Neutrophil (primary cell): Measurements from ENCODE around the gene C11orf68.
A peak's percentile ranks its signal among the peaks of the same experiment; 100 is the strongest.

Source experiments
- H3K27ac ChIP-seq: fragments of 200-600 bp; sonication (generic); 2 replicates; pipeline ENCODE4 v1.5.1; 2016; ENCODE audit warnings: mild to moderate bottlenecking, moderate library complexity
- H3K27me3 ChIP-seq: fragments of 200-600 bp; sonication (generic); 2 replicates; pipeline ENCODE4 v1.6.0; 2016; ENCODE audit warnings: mild to moderate bottlenecking
- H3K36me3 ChIP-seq: fragments of 200-600 bp; sonication (generic); 2 replicates; pipeline ENCODE4 v1.5.1; 2017
- H3K4me1 ChIP-seq, 2 experiments: fragments of 200-600 bp in 1 of 2; sonication (generic) in 1 of 2; 1 replicate in 1 of 2; 2 replicates in 1 of 2; pipeline versions ENCODE4 v1.5.1 to v1.6.1; 2013 to 2016; ENCODE audit warnings: low read depth in 1 of 2, low read length in 1 of 2, mild to moderate bottlenecking in 1 of 2, moderate library complexity in 1 of 2; ENCODE audit not compliant: control insufficient read depth in 1 of 2, insufficient read depth in 1 of 2
- H3K4me3 ChIP-seq, 2 experiments: fragments of 200-600 bp in 1 of 2; sonication (generic) in 1 of 2; 1 replicate in 1 of 2; 2 replicates in 1 of 2; pipeline ENCODE4 v1.5.1; 2013 to 2016; ENCODE audit warnings: low read depth in 1 of 2, low read length in 1 of 2, mild to moderate bottlenecking in 1 of 2, moderate library complexity in 1 of 2
- H3K9me3 ChIP-seq: fragments of 200-600 bp; sonication (generic); 2 replicates; pipeline ENCODE4 v1.5.1; 2016
- CTCF ChIP-seq: fragments of 200-600 bp; sonication (generic); IDR thresholded peaks from 2 replicates; pipeline ENCODE4 v1.5.1; 2016; ENCODE audit warnings: antibody characterized with exemption

Gene C11orf68

GRCh38 chr11:65917077-65917433 lies 1.8 kb downstream of the C11orf68 start:
- peaks cover 48 to 57% of the 10 kb centered on the region in 2 experiments for H3K4me1 ChIP-seq
- peaks cover 14% of the 10 kb centered on the region for H3K36me3 ChIP-seq
- no peak for TF ChIP-seq CTCF
- no peak overlapping the region for H3K4me3 ChIP-seq
- no peak overlapping the region for H3K27ac ChIP-seq
- no peaks in the 10 kb centered on the region for H3K27me3 ChIP-seq
- no peaks in the 10 kb centered on the region for H3K9me3 ChIP-seq

GRCh38 chr11:65916391-65916790 lies 2.5 kb downstream of the C11orf68 start:
- Histone ChIP-seq H3K4me1 (peaks cover 48 to 57% of the 10 kb centered on the region in 2 experiments), H3K9me3 (no peaks in the 10 kb centered on the region), H3K36me3 (peaks cover 12% of the 10 kb centered on the region), H3K27ac (peak overlapping the region; percentile 61), H3K27me3 (no peaks in the 10 kb centered on the region), H3K4me3 (no peak overlapping the region)
- no peak for TF ChIP-seq CTCF

GRCh38 chr11:65915821-65916251 lies 3.0 kb downstream of the C11orf68 start:
- Histone ChIP-seq H3K4me3 (peak overlapping the region in 1 of 2 experiments; percentile 10), H3K36me3 (peaks cover 12% of the 10 kb centered on the region), H3K27ac (peak overlapping the region; percentile 61), H3K27me3 (no peaks in the 10 kb centered on the region), H3K9me3 (no peaks in the 10 kb centered on the region), H3K4me1 (peaks cover 46 to 54% of the 10 kb centered on the region in 2 experiments)
- TF ChIP-seq CTCF = no peak

GRCh38 chr11:65915101-65915820 lies 3.6 kb downstream of the C11orf68 start:
- peak overlapping the region; percentile 61 for H3K27ac ChIP-seq
- H3K9me3 ChIP-seq = no peaks in the 10 kb centered on the region
- no peak for TF ChIP-seq CTCF
- H3K27me3 ChIP-seq = no peaks in the 10 kb centered on the region
- H3K4me1 ChIP-seq = peaks cover 40 to 48% of the 10 kb centered on the region in 2 experiments
- H3K4me3 ChIP-seq = peak overlapping the region in 1 of 2 experiments; percentile 10
- H3K36me3 ChIP-seq = peaks cover 12% of the 10 kb centered on the region

- Histone ChIP-seq H3K27me3 (no peaks in the 10 kb centered on the region), H3K9me3 (no peaks in the 10 kb centered on the region), H3K4me3 (no peak overlapping the region), H3K36me3 (peaks cover 12% of the 10 kb centered on the region), H3K27ac (no peak overlapping the region), H3K4me1 (peaks cover 28 to 32% of the 10 kb centered on the region in 2 experiments)
- TF ChIP-seq CTCF = no peak
Measured at GRCh38 chr11:65912845-65913244, 6.0 kb downstream of the C11orf68 start.
